GM23248 (cell line): ENCODE data around the gene CACNA1D.

Experiments used
- EZH2 ChIP-seq: fragments of 200-600 bp; sonication (generic); IDR thresholded peaks from 2 replicates; pipeline ENCODE4 v1.6.1; 2018; ENCODE audit warnings: antibody characterized with exemption, mild to moderate bottlenecking; ENCODE audit not compliant: insufficient read depth, poor library complexity, severe bottlenecking
- EZH2phosphoT487 ChIP-seq: fragments of 200-600 bp; sonication (generic); IDR thresholded peaks from 2 replicates; pipeline ENCODE4 v1.6.1; 2018; ENCODE audit warnings: antibody characterized with exemption, moderate library complexity, mild to moderate bottlenecking, low read depth; ENCODE audit not compliant: insufficient read depth

- TF ChIP-seq EZH2 (no peak), EZH2phosphoT487 (no peak)
These were observed 278.2 kb downstream of the CACNA1D start for GRCh38 chr3:53772562-53772961.
